H1 (cell line): ENCODE measurements around the gene CALD1. TPM values are rescaled to one million over a fixed set of nuclear protein-coding genes. Genes with fewer than 3 reads are reported as not detected.

Source experiments
- polyA plus RNA-seq, 7 experiments: library from polyadenylated mRNA; depleted of rRNA in 3 of 7; stranded (reverse) in 5 of 7; unstranded in 2 of 7; fragments of >200 nt in 5 of 7; fragments of 200-250 nt in 2 of 7; gene quantifications; 1 replicate in 5 of 7; 2 replicates in 1 of 7; 4 replicates in 1 of 7; pipeline versions ENCODE4 v1.2.1 to v1.2.3, GENCODE V29; 2011 to 2013; ENCODE audit warnings: missing spikeins in 2 of 7, mixed read lengths in 2 of 7
- total RNA-seq: library from RNA; stranded (reverse); fragmentation: NEBNext Ultra II Directional; extraction: Animal tissue kit (Norgen Biotek cat#: 25700); gene quantifications from 2 replicates; pipeline ENCODE4 v1.2.1, GENCODE V29; 2021
- TF ChIP-seq, protein P1 (sequence below): fragments of 300-600 bp; sonication (generic); IDR thresholded peaks from 2 replicates; pipeline ENCODE4 v1.7.1; 2012; ENCODE audit warnings: low read length, moderate library complexity, mild to moderate bottlenecking, inconsistent platforms; ENCODE audit not compliant: insufficient replicate concordance
- TF ChIP-seq, protein P2 (sequence below): IDR thresholded peaks from 2 replicates; pipeline ENCODE4 v1.6.1; 2011; ENCODE audit warnings: low read depth, mild to moderate bottlenecking, low read length; ENCODE audit not compliant: insufficient read depth

CALD1 gene
- total and polyA plus RNA-seq, 2 of the 8 experiments (the other 6 are each of a cell fraction or from before 2014, with no cell fraction given) = 34.3 to 177 TPM

DNA sequence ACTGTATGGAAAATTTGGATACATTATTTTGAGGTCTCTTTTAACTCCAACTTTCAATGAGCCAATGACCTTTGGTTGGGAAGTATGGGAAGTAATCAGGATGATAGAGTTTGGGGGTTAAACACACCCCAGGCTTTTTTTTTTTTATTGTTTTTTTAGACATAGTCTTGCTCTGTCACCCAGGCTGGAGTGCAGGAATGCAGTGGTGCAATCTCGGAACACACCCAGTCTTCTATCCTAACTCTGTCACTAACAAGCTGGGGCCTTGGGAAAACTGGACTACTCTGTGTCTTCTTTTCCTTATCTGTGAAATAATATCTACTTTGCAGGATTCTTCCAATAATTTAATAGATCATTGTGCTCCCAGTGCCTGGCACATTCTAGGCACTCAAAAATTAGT is 169.3 kb downstream of the CALD1 start (continued):
- TF ChIP-seq, protein P1, sequence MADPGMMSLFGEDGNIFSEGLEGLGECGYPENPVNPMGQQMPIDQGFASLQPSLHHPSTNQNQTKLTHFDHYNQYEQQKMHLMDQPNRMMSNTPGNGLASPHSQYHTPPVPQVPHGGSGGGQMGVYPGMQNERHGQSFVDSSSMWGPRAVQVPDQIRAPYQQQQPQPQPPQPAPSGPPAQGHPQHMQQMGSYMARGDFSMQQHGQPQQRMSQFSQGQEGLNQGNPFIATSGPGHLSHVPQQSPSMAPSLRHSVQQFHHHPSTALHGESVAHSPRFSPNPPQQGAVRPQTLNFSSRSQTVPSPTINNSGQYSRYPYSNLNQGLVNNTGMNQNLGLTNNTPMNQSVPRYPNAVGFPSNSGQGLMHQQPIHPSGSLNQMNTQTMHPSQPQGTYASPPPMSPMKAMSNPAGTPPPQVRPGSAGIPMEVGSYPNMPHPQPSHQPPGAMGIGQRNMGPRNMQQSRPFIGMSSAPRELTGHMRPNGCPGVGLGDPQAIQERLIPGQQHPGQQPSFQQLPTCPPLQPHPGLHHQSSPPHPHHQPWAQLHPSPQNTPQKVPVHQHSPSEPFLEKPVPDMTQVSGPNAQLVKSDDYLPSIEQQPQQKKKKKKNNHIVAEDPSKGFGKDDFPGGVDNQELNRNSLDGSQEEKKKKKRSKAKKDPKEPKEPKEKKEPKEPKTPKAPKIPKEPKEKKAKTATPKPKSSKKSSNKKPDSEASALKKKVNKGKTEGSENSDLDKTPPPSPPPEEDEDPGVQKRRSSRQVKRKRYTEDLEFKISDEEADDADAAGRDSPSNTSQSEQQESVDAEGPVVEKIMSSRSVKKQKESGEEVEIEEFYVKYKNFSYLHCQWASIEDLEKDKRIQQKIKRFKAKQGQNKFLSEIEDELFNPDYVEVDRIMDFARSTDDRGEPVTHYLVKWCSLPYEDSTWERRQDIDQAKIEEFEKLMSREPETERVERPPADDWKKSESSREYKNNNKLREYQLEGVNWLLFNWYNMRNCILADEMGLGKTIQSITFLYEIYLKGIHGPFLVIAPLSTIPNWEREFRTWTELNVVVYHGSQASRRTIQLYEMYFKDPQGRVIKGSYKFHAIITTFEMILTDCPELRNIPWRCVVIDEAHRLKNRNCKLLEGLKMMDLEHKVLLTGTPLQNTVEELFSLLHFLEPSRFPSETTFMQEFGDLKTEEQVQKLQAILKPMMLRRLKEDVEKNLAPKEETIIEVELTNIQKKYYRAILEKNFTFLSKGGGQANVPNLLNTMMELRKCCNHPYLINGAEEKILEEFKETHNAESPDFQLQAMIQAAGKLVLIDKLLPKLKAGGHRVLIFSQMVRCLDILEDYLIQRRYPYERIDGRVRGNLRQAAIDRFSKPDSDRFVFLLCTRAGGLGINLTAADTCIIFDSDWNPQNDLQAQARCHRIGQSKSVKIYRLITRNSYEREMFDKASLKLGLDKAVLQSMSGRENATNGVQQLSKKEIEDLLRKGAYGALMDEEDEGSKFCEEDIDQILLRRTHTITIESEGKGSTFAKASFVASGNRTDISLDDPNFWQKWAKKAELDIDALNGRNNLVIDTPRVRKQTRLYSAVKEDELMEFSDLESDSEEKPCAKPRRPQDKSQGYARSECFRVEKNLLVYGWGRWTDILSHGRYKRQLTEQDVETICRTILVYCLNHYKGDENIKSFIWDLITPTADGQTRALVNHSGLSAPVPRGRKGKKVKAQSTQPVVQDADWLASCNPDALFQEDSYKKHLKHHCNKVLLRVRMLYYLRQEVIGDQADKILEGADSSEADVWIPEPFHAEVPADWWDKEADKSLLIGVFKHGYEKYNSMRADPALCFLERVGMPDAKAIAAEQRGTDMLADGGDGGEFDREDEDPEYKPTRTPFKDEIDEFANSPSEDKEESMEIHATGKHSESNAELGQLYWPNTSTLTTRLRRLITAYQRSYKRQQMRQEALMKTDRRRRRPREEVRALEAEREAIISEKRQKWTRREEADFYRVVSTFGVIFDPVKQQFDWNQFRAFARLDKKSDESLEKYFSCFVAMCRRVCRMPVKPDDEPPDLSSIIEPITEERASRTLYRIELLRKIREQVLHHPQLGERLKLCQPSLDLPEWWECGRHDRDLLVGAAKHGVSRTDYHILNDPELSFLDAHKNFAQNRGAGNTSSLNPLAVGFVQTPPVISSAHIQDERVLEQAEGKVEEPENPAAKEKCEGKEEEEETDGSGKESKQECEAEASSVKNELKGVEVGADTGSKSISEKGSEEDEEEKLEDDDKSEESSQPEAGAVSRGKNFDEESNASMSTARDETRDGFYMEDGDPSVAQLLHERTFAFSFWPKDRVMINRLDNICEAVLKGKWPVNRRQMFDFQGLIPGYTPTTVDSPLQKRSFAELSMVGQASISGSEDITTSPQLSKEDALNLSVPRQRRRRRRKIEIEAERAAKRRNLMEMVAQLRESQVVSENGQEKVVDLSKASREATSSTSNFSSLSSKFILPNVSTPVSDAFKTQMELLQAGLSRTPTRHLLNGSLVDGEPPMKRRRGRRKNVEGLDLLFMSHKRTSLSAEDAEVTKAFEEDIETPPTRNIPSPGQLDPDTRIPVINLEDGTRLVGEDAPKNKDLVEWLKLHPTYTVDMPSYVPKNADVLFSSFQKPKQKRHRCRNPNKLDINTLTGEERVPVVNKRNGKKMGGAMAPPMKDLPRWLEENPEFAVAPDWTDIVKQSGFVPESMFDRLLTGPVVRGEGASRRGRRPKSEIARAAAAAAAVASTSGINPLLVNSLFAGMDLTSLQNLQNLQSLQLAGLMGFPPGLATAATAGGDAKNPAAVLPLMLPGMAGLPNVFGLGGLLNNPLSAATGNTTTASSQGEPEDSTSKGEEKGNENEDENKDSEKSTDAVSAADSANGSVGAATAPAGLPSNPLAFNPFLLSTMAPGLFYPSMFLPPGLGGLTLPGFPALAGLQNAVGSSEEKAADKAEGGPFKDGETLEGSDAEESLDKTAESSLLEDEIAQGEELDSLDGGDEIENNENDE = no peak
- TF ChIP-seq, protein P2, sequence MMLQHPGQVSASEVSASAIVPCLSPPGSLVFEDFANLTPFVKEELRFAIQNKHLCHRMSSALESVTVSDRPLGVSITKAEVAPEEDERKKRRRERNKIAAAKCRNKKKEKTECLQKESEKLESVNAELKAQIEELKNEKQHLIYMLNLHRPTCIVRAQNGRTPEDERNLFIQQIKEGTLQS = no peak
